HG03342 (cell line): ENCODE data around the gene KCNQ1.

ENCODE experiments used
- ATAC-seq: cut with Tn5 transposase; IDR thresholded peaks from one replicate; pipeline ENCODE4 v1.9.1; 2021; ENCODE audit warnings: mild to moderate bottlenecking, moderate library complexity; ENCODE audit not compliant: unreplicated experiment

The KCNQ1 gene

DNA sequence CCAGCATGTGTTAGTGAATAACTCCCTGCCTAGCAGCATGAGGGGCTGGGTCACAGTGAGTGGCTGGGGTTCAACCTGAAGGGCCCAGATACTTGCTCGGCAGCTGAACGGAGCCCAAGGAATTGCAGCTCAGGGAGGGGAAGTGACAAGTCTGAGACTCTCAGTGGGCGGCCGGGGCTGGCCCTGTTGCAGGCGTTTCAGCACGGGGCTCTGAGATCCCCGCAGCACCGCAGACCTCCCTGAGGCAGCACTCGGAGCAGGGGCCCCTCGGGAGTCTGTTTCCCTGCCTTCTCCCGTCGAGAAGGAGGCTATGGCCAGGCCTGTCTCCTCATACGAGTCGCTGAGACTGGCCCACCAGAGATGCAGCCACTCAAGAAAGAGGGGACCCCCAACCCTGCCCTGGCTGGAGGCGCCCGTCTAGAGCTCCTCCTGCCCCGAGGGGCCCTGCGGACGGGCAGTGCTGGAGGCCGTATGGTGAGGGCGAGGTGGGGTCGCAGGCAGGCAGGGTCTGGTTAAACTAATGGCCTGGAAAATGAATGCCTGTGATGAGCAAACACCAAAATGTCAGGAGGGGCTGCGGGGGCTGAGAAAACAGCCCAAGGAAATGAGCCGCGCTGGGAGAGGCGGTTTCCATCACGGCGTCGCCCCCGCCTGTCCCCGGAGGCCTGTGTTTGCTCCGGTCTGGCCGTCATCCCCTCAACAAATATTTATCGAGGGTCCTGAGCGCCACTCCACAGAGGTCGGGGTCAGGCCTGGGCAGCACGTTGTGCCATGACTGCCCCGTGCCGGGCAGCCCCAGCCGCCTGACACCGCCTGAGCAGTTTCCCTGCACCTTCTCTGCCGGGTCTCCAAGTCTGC is 35.0 kb upstream of the KCNQ1 start:
- ATAC-seq, result no peak

DNA sequence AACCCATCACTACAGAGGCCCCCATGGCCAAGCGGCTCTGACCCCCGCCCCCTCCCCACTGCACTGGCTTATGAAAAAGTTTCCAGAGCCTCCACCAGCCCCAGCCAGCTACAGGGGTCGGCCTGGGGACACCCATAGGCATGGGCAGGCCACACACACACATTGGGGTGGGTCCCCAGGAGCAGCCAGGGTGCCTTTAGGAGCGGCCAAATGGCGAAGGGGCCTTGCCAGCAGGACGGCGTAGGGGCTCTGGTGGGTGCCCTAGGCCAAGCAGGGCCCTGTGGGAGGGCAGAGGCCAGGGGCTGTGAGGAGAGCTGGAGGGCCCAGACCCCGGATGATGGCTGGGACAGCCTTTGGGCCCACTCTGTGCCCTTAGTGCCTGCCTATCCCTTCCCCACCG is 34.2 kb upstream of the KCNQ1 start:
- ATAC-seq, result no peak

DNA sequence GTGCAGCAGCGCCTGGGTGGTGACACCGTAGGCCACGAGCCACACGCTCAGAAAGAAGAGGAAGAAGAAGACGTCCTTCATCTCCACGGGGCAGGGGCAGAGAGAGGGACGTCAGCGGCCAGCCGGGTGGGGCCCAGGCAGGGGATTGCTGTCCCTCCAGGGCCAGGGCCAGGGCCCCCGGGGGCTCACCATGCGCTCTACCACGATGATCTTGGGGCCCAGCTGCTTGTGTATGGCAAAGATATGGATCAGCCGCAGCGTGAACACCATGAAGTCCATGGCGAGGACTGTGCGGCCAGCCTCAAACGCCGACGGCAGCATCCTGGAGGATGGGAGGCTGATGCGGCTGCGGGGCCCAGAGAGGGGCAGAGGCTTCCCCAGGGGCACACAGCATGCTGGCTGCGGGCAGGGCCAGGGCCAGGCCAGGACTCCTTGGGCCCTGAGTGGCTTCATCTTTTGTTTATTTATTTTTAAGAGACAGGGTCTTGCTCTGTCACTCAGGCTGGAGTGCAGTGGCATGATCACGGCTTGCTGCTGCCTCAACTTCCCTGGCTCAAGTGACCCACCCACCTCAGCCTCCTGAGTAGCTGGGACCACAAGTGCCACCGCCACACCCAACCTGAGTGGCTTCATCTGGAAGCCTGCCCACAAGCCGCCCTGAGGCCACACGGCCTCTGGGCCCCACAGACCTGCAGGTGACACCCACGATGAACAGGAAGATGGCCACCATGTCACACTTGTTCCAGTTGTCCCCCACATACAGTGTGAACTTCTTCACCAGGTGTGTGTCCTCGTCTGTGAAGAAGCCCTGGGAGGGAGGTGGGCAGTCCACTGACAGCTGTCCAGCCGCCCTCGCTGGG is 33.1 kb upstream of the KCNQ1 start:
- no peak for ATAC-seq

DNA sequence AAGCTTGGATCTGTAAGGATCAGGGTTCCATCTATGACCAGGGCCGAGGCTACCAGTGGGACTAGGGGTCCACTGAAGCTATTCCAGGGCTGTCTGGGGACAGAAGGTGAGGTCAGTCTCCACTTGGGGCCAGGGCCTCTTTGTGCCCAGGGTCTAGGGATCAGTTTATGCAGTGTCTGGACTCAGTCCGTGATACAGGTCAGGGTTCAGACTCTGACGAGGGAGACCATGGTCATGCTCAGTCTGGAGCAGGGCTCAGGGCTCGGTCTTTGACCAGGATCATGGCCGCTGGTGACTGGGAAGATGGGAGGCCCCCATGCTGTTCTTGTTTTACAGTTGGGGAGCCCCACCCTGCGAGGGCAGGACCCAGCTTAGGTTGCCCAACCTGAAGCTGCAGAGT is 32.5 kb upstream of the KCNQ1 start:
- no peak for ATAC-seq

DNA sequence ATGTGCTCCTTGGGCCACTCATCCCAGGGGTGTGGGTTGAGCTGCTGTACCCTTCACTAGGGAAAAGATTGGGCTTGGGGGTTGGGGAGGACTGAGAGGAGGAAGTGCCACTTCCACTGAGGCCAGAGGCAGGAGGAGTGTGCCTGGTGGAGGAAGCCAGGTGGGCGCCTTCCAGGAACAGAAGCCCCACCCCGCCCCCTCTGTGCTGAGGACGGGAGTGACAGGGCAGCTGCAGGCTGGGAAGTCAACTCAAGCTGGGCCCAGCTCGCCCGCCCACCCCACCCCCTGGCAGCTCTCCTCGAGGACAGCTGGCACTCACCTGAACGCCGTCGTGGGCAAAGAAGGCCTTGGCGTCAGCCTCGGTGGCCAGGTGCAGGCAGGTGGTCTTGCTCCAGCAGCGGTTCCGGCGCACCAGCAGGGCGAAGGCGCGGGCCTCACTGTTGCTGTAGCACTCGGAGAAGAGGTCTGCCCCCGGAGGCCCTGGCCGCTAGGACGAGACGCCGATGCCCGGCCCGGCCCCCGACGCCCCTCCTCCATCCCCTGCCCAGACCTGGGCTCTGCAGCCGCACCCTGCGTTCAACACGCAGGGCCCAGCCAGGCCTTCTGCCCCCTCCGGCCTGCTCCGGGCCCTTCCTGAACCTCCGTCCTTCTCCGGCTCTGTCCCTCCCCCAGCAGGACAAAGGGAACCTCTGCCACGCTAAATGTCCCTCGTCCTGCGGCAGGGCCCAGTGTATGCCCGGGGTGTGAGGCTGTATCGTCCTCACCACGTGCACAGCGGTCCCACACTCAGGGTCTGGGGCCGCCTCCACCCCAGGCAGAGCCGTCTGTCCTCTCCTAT is 30.8 kb upstream of the KCNQ1 start:
- no peak for ATAC-seq

DNA sequence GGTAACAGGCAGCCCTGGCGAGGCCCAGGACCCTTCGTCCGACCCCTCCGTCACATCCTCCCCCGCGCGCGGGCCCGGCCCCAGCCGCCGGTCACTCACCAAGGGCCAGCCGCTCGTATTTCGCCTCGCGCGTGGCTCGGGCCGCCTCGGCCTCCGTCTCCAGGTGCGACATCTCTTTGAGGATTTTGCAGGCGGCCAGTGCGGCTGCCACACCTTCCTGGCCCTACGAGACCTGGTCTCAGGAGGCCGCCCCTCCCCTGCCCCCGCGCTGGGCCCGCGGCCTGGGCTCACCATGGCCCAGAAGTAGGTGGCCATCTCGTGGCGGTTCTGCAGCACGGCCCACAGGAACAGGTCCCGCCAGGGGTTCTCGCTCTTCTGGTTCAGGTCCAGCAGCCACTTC is 30.2 kb upstream of the KCNQ1 start:
- no peak for ATAC-seq

DNA sequence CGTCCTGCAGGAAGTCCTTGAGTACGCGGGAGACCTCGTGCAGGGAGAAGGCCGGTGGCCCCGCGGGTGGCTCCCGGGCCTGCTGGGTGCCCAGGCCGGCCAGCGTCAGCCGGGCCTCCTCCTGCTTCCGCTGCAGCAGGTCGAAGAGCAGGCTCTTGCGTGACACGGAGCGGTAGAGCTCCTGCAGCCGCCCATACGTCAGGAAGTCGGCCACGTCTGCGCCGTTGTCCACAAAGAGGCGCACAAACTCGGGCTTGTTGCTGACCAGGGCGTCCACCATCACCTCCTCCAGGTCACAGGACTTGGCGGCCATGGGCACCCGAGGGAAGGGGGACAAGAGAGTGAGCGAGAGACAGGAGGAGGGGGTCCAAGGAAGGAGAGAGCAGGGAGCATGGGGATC is 29.6 kb upstream of the KCNQ1 start:
- ATAC-seq, result no peak

DNA sequence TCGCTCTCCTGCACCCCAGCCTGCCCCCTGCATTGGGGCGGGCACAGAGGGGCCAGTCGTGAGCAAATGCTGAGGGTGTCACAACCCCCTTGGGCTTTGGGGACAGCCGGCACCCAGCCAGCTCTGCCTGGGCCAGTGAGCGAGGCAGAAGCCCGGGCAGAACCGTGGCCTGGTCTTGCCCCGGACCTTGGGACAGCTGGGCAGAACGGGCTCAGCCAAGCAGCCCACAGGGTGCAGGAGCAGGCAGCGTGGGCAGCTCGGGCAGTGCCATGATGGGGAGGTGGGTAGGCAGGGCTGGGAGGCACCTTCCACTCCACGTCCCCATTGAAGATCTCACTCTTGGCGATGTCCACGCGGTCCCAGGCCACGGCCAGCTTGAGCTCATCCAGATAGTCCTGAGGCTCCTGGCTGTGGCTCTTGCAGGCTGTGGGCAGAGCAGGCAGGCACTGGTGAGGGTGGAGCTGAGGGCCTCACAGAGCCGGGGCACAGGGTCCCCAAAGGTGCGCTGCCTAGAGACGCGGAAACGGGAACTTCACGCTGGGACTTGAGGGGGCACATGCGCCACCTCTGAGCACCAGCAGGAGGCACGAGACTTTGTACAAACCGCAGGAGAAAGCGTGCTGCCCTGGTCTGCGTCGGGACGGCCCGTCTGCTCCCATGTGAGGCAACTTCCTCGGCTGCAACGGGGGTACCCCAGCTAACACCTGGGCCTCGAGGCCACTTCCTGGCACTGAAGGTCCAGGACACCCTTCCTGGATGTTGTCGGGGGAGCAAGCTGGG is 29.0 kb upstream of the KCNQ1 start:
- no peak for ATAC-seq

DNA sequence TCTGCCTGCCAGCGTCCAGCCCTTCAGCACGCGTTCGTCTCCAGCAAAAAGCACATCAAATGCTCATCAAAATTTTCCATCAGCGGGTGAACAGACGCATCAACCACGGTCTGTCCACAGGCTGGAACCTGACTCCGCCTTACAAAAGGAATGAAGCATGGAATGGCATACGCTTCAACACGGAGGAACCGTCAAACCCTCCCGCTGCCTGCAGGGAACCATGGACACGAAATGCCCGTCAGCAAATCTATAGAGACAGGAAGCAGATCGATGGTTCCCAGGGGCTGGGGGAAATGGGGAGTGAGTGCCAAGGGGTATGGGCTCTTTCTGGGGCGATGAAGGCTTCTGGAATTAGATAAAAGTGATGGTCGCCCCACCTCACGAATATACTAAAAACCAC is 28.0 kb upstream of the KCNQ1 start:
- no peak for ATAC-seq

DNA sequence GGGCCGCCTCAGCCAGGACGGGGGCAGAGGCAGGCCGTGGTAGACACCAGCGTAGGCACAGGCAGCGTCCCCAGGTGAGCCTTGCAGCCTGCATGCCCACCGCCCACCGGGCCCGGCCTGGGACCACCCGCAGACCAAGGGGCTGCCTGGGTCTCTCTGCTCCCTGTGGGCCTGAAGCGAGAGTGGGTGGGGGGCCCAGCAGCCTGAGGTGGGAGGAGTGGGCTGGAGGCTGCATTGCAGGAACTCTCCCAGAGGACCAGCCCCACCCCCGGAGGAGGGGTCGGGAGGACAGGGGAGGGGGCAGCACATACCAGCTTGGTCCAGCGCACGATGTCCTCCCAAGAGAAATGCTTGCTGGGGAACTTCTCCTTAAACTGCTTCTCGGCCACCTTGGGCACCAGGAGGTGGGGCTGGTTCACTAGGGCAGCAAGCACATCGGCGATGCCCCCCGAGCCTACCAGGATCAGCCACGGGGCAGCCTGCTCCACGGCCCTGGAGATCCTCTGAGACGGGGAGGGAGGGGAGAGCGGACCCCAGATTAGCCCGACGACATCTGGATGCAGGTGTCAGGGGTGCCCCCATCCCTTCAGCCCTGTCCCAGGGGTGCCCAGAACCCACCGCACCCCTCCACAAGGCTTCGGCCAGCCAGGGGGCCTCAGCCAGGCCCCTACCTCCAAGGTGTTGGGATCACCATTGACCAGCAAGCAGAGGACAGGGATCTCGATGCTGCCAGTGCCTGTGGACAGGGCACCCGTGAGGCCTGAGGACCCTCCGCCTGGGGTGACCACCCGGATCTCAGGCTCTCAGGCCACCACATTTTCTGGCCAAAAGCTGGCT is 26.7 kb upstream of the KCNQ1 start:
- ATAC-seq, result no peak

DNA sequence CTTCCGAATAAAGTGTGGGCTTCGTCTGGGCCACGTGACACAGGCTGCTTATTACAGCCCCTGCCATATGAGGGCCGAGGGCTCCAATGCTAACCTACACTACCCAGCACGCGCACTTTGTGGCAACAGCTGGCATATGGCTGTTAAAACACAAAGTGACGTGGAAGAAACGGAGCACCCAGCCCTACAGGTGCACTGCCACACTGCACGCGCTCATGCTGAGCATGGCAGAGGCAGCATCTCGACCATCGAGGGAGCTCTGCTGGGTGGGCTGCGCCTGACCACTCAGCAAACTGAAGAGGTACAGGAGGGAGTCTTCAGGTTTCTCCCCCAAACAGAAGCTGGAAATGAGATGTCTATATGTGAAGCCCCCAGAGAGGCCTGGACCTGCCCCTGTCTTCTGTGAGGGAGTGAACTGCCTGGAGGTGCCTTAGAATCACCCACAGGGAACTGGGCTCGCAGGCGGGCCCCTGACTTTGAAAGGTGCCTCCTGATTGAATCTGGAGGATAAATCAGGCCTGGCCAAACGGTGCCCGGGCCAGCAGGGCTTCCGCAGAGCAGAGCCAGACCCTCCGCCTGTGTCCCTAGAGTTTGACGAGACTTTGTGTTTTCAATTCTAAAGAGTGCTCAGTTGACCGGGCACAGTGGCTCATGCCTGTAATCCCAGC is 26.0 kb upstream of the KCNQ1 start:
- ATAC-seq, result no peak

DNA sequence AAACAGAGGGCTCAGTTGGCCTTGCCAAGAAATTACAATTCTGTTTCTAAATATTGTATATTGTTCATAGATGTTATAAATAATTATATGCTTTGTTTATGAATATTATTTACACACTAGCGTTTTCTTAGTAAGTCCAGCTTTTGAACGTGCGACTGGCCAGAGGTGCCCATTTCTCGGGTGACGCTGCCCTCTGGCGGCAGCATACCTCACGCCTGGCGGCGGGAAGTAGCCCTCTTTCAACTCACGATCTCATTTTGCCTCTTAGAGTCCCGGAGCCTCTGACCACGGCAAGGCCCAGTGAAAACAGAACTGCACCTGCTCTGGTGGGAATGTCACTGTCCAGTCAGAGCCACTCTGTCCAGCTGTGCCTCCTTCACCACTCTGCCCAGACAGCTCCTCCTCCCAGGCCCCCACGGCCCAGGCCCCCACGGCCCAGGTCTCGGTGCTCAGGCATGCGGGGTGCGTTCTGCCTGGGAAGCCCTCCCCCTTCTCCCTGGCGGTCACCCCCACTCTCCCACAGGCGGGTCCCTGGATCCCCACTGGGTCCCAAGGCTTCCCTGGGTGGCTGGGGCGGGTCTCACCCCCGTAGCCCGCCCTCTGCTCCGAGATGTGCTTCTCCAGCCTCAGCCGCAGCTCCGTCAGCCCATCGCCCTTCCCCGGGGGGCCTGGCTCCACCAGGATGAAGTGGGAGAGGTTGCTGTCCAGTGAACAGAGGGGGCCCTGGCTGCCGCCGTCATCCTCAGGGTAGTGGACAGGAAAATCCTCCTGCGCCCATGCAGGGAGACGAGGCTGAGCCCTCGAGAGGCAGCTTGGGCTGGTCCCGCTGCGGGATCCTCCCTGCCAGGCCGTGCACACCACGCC is 24.9 kb upstream of the KCNQ1 start:
- no peak for ATAC-seq

DNA sequence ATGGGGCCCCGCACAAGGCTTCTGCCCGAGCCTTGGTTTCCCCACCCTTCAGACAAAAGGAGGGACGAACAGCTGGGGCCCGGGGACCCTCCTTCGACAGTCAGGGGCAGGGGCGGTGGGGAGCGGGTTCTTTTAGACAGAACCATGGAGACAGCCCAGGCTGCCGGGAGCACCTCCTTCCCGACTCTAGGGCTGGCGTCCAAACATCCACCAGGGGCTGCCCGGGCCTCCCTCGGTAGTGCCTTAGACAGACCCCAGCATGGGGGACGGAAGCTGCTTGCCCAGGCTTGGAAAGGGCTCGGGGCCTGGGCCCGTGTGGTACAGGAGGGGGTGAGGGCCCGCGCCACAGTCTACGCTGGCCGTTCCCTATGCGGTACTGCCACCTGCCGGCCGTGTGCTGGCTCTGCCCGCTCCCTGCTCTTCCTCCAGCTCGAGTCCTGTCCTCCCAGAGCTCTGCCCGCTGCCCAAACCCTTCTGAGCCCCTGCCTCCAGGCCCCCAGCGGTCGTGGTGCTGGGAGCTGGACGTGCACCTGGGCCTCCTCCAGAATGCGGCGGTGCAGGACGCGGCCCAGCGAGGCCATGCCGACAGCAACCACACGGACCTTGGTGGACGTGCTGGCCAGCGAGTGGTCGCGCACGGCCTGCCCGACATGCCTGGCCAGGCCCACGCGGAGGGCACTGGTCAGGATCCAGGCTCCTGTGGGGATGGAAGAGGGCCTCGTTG is 24.1 kb upstream of the KCNQ1 start:
- ATAC-seq, result no peak

DNA sequence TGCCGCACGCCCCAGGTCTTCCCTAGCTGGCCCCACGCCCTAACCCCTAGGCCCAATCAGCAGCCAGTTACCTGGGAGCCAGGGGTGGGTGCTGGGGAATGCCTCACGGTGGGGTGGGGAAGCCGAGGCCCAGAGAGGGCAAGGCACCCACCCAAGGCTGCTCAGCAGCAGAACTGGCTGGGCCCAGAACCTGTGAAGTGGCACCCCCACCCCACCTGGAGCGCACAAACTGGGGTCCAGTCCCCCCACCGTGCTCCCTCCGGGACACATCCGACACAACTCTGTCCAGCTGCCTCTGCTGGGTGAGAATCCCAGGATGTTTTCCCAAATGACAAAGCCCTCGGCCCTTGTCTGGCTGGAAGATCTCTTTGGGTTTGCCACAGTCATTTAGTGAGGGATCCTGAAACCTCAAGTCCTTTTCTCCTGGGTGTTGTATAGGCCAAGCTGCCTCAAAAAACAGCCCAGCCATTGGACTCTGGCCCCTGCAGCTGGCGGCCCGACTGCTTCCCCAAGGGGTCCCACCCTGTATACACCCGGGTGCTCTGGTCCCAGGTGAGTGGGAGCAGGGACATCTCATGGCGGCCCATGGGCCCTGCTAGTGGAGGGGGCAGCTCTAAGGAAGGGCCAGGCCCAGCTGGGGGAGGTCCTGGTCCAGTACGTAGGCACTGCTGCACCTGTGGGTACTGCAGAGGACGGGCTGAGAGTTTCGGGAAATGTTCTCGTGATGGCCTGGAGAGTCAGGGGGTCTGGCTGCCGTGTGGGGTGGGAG is 23.4 kb upstream of the KCNQ1 start:
- no peak for ATAC-seq

DNA sequence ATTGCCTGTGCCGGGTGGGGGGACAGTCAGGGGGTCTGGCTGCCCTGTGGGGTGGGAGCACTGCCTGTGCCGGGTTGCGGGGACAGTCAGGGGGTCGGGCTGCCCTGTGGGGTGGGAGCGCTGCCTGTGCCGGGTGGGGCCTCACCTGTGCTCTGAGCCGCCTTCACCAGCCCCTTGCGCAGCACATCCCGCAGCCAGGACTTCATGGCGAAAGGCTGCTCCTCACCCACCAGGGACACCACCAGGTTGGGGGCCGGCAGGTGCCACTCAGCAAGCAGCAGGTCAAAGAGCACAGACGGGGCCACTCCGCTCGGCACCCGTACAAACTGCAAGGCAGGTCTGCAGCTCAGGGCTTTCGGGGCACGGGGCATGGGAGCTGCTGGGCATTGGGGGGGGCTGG is 22.8 kb upstream of the KCNQ1 start:
- no peak for ATAC-seq

DNA sequence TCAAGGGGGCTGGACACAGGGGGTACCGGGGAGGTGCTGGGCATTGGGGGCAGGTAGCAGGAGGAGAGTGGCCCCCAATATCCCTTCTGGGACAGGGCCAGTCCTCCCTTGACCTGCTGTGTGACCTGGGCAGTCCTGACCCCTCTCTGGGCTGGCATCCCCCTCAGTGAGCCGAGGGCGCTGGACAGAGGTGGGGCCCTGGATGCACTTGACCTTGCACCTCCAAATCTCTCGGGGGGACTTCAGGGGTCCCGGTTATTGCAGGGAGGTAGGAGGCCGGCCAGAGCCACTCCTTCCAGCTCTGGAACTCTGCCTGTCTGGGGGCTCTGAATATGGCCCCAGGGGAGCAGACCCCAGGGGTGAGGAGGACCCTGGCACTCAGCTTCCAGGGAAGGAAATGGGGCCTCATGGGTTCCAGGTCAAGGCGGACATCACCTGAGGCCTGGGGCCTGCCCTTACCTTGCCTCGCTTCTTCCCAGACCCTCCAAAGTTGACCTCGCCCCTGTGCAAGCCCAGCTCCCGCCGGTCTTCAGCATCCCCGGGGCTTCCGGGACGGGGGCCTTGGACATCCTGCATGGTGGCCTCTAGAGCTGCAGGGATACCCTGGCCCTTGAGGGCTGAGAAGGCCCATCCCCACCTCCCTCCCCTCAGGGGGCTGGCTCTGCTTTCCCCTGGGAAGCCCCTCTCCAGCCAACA is 22.2 kb upstream of the KCNQ1 start:
- no peak for ATAC-seq
